HG03175 (cell line): ENCODE measurements around the gene IFT57.
A peak's percentile ranks its signal among the peaks of the same experiment; 100 is the strongest.
"Not testable (repeated sequence)": the region's sequence is repeated elsewhere in the genome, so short reads cannot be mapped to it uniquely, and the experiment has no call there.

Source experiments
- ATAC-seq: cut with Tn5 transposase; IDR thresholded peaks from one replicate; pipeline ENCODE4 v1.9.1; 2021; ENCODE audit warnings: mild to moderate bottlenecking, moderate library complexity; ENCODE audit not compliant: unreplicated experiment

Gene IFT57, protein sequence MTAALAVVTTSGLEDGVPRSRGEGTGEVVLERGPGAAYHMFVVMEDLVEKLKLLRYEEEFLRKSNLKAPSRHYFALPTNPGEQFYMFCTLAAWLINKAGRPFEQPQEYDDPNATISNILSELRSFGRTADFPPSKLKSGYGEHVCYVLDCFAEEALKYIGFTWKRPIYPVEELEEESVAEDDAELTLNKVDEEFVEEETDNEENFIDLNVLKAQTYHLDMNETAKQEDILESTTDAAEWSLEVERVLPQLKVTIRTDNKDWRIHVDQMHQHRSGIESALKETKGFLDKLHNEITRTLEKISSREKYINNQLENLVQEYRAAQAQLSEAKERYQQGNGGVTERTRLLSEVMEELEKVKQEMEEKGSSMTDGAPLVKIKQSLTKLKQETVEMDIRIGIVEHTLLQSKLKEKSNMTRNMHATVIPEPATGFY

DNA sequence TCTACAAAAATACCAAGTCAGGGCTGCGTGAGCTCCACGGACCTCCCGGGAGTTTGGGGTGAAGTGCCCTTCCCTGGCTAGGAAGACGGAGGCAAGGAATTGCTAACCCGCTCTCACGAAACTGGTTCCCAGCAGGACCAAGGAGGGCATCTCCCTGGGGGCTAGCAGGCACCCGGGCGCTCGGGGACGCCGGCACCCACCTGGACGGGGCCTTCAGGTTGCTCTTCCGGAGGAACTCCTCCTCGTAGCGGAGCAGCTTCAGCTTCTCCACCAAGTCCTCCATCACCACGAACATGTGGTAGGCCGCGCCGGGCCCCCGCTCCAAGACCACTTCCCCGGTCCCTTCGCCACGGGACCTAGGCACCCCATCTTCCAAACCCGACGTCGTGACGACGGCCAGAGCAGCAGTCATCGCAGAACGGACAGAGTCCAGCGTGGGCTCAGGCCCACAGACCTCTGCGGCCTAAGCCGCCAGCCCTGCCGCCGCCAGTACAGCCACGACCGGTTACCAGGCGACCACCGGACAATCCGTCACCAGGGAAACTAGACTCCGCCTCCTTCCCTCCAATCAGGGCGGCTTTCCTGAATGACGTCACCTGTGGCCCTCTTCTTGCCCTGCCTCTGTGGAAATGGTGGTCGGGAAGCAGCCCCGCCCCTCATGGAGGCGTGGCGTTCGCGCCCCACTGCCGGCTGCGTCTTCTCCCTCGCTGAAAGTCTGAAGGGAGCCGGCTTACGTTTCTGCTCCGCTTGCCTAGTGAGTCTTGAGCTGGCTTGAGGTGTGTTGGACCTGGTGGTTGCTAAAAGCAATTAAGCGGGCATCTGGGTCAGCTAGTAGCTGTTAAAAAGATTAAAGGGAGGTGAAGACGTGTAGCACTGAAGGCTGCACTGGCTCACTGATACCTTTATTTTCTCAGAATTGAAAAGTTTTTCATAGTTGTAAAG, at the start of gene IFT57:
IFT57 (minus strand) TSS at position 514 of the 942 bp plus-strand sequence; CDS start at position 412, 102 bp downstream.
- peak; percentile 92 for ATAC-seq

GRCh38 chr3:108271626-108272025, 49.4 kb upstream of the IFT57 start:
- no peak for ATAC-seq

DNA sequence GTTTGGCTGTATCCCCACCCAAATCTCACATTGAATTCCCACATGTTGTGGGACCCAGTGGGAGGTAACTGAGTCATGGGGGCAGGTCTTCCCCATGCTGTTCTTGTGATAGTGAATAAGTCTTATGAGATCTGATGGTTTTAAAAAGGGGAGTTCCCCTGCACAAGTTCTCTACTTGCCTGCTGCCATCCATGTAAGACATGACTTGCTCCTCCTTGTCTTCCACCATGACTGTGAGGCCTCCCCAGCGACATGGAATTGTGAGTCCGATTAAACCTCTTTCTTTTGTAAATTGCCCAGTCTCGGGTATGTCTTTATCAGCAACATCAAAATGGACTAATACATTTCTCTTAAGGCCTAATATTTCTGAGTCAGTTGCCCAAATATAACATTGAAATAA, 46.0 kb upstream of the IFT57 start:
- not testable (repeated sequence) for ATAC-seq

DNA sequence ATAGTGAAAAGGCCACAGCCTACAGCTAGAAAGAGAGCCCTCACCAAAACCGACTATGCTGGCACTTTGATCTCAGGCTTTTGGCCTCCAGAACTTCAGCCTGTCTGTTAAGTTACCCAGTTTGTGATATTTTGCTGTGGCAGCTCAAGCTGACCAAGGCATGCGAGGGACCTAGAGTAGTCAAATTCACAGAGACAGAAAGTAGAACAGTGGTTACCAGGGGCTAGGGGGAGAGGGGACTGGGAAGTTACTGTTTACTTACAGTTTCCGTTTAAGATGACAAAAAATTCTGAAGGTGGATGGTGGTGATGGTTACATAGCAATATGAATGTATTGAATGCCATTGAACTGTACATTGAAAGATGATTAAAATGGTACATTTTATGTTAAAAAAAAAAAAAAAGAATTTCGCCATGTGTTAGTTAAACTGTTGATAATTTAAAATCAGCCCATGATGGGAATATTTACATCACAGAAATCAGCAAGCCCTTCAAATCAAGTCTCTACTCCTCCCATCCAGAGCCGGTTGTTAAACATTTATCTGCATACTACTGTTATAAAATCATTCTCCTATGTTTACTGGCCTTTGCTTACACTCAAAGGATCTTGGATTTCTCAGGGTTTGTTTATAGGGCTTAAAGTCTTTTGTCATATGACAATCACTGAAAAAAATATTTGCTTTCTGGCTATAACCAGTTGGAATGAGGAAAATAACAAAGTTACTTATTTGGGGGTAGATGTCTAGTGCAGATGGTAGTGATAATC, 42.5 kb upstream of the IFT57 start:
- peak; percentile 75 for ATAC-seq

DNA sequence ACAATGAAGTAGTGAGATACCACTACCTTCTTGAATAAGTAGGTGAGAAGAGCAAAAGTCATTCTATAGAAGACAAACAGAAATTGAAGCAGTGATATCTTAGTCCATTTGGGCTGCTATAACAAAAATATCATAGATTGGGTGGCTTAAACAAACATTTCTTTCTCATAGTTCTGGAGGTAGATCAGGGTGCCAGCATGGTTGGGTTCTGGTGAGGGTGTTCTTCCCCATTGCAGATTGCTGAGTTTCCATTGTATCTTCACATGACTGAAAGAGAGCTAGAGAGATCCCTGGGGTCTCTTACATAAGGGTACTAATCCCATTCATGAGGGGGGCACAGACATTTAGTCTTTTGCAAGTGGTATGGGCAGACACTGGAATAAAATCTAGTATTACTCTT, 32.9 kb upstream of the IFT57 start:
- ATAC-seq: no peak

GRCh38 chr3:108251844-108252243, 29.6 kb upstream of the IFT57 start:
- no peak for ATAC-seq

DNA sequence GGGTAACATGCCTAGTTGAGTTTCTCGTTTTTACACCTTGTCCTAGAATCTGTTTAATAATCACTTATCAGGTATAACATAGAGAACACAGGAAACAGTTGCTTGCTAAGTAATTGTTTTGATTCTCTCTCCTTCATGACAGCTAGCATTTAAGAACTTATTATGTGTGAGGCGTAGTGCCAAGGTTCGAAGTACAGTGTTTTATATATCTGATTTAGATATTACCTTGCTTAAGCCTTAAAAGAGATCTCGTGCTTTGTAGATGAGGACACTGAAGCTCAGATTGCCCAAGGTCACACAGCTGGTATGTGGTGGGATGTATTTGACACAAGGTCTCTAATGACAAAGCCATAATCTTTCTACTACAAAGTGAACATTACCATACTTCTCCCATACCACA, 29.0 kb upstream of the IFT57 start:
- no peak for ATAC-seq

DNA sequence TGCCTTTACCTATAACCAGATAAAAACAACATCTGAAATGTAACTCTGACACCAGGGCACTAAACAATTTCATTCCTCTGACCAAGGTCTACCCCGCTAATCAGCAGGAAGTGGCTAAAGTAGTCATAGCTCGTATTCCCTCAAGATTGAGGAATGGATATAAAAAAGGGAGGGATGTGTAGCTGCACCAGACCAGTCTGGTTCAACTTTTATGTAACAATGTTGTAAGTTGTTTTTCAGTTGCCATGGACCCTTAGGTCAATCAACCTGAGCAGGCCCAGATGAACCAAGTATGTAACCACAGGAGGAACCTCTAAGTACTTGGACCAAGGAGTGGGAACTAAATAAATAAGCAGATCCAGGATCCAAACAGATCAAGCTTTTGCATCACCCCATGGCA, 28.4 kb upstream of the IFT57 start:
- no peak for ATAC-seq

- no peak for ATAC-seq
Observed at GRCh38 chr3:108243243-108243642, 21.0 kb upstream of the IFT57 start.

GRCh38 chr3:108242776-108243175, 20.6 kb upstream of the IFT57 start:
- ATAC-seq: no peak

- ATAC-seq: no peak
Observed at GRCh38 chr3:108241721-108242120, 19.5 kb upstream of the IFT57 start.

GRCh38 chr3:108241146-108241545, 18.9 kb upstream of the IFT57 start:
- no peak for ATAC-seq

DNA sequence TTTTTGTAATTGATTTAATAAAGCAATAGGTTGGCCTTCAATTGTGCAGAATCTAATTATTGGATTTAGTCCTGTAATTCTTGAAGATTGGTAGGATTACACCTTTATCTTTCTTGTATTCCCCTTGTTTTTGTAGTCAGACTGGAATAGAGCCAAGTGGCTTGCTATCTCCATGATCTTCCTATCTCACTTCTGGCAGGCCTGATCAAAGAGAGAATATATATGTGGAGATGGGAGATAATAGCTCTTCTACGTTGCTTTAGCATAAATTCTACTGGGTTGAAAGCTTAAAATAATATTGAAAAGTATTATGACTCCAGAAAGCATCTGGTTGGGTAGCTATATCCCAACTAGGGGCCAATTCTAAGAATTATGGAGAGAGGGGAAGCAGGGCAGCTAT, 16.9 kb upstream of the IFT57 start:
- ATAC-seq: no peak

DNA sequence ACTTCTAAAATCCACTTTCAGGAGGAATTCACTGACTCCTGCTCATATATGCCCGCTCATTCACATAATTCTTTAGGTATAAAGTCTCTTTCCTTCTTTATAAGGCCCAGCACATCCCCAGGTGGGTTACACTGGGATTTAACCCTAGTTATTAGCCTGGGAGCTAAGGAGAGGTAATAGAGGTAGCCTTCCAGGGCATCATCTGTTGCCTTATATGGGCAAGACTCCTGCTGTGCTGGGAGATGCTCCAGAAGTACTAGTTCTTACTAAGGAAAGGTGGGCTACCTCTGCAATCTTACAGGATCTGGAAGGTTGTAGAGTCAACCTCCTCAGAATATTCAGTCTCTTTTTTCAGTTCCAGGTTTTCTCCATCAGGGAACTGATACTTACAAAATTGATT, 13.1 kb upstream of the IFT57 start:
- no peak for ATAC-seq

DNA sequence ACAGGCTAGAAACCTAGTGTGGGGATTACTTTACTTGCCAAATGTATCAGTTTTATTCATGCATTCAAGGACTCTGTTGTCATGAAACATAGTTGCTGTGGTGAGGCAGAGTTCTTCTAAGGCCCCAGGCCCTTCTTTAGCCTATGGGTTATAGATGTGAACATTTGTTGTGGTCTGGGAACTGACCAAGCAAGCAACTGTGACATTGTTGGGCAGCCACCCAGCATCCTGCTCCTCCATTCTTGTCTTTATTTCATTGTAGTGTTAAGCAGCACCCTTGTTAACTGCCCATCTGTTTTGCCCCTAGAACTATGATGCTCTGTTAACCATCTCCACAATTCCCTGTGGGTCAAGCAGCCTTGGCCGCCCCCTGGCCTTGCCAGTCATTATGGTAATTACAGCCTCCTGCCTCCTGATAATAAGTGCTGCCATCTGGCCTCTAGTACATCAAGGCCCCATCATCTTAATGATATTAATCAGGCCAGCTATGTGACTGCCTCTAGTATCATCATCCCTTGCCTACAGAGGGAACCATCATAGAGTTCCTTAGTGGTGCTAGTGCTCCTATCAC, 12.2 kb upstream of the IFT57 start:
- ATAC-seq: peak; percentile 73

- ATAC-seq: no peak
Observed at GRCh38 chr3:108228286-108228685, 6.1 kb upstream of the IFT57 start.

DNA sequence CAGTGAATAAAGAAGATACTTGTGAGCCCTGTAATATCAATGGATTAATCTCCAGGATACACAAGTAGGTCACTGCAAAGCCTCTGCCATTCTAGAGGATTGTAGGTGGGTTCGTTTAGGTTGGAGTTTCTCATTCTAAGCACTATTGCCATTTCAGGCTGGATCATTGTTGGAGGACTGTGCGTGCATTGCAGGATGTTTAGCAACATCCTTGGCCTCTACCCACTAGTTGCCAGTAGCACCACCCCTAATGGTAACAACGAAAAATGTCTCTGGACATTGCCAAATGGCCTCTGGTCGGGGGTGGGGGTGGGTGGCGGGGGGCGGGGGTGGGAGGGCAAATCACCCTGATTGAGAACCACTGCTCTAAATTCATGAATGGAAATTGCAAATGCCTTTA, 4.9 kb upstream of the IFT57 start:
- ATAC-seq: no peak

- no peak for ATAC-seq
Observed at GRCh38 chr3:108225221-108225620, 3.0 kb upstream of the IFT57 start.

GRCh38 chr3:108223928-108224327, 1.7 kb upstream of the IFT57 start:
- no peak for ATAC-seq

GRCh38 chr3:108222853-108223565, 785 bp upstream of the IFT57 start:
- no peak for ATAC-seq
